Measurements from ENCODE around the gene CHCHD10. TPM values are rescaled to one million over a fixed set of nuclear protein-coding genes. Genes with fewer than 3 reads are reported as not detected.

Gene CHCHD10
- total and polyA plus RNA-seq, 9 donors: 2.7 to 40.5 (median 20.1) TPM

GRCh38 chr22:23764899-23765881 lies 2.6 kb downstream of the CHCHD10 start:
- TF ChIP-seq POLR2A (IDR thresholded peaks at IDR 0.05) (no peak), CTCF (IDR thresholded peaks at IDR 0.05) (no peak), EP300 (IDR thresholded peaks at IDR 0.05) (no peak)
- no peak overlapping the region for H3K27ac ChIP-seq
- H3K27me3 ChIP-seq: no peaks in the 10 kb centered on the region
- intact Hi-C loops (cut with DNase I): loop anchor here (5.0 kb wide), 2 partner anchors 53 to 82 kb away; no protein-coding TSS in a partner anchor
- no peaks in the 10 kb centered on the region for H3K9me3 ChIP-seq
- DNase-seq: no peak
- peaks cover 8% of the 10 kb centered on the region for H3K4me1 ChIP-seq (ENCODE audit: insufficient read depth)
- WGBS, 3 donors: 89 to 97% (median 91%) methylated on average over 9 of the region's 9 CpGs
- no peak overlapping the region for H3K4me3 ChIP-seq
- H3K36me3 ChIP-seq: no peaks in the 10 kb centered on the region

GRCh38 chr22:23763954-23764353 lies 3.8 kb downstream of the CHCHD10 start:
- TF ChIP-seq POLR2A (IDR thresholded peaks at IDR 0.05) (no peak), EP300 (IDR thresholded peaks at IDR 0.05) (no peak)
- WGBS, 3 donors: 54 to 59% (median 56%) methylated on average over 6 to 7 of the region's 7 CpGs
- H3K9me3 ChIP-seq: no peaks in the 10 kb centered on the region
- H3K27ac ChIP-seq: no peak overlapping the region
- DNase-seq: no peak
- H3K4me3 ChIP-seq: no peak overlapping the region
- no peaks in the 10 kb centered on the region for H3K27me3 ChIP-seq
- intact Hi-C loops (cut with DNase I): loop anchor here in 1 of 4 donors (5.0 kb wide), 1 partner anchor 52 kb away; no protein-coding TSS in a partner anchor
- peaks cover 8% of the 10 kb centered on the region for H3K4me1 ChIP-seq (ENCODE audit: insufficient read depth)
- no peaks in the 10 kb centered on the region for H3K36me3 ChIP-seq

GRCh38 chr22:23763579-23763945 lies 4.2 kb downstream of the CHCHD10 start:
- Histone ChIP-seq H3K4me3 (no peak overlapping the region), H3K27ac (no peak overlapping the region), H3K27me3 (no peaks in the 10 kb centered on the region), H3K9me3 (no peaks in the 10 kb centered on the region), H3K4me1 (ENCODE audit: insufficient read depth) (peaks cover 8% of the 10 kb centered on the region), H3K36me3 (no peaks in the 10 kb centered on the region)
- DNase-seq: no peak
- intact Hi-C loops (cut with DNase I): loop anchor here in 1 of 4 donors (5.0 kb wide), 1 partner anchor 51 kb away; no protein-coding TSS in a partner anchor
- WGBS, 3 donors: 7 to 26% (median 23%) methylated on average over 9 to 17 of the region's 17 CpGs
- TF ChIP-seq POLR2A (IDR thresholded peaks at IDR 0.05): no peak
- TF ChIP-seq CTCF (IDR thresholded peaks at IDR 0.05): no peak
- TF ChIP-seq EP300 (IDR thresholded peaks at IDR 0.05): no peak

- DNase-seq: no peak
- no peak within 1 kb of the TSS for H3K4me3 ChIP-seq
- peaks cover 6% of the 10 kb centered on the region for H3K4me1 ChIP-seq (ENCODE audit: insufficient read depth)
- TF ChIP-seq POLR2A (IDR thresholded peaks at IDR 0.05) (no peak), EP300 (IDR thresholded peaks at IDR 0.05) (no peak), CTCF (IDR thresholded peaks at IDR 0.05) (no peak)
- H3K27me3 ChIP-seq: no peaks in the 10 kb centered on the region
- no peaks in the 10 kb centered on the region for H3K9me3 ChIP-seq
- intact Hi-C loops (cut with DNase I): loop anchor here in 1 of 4 donors (5.0 kb wide), 1 partner anchor 51 kb away; no protein-coding TSS in a partner anchor
- H3K36me3 ChIP-seq: no peaks in the 10 kb centered on the region
- no peak within 1 kb of the TSS for H3K27ac ChIP-seq
- 40 to 47% (median 44%) methylated on average over 22 to 23 of the region's 23 CpGs for WGBS, 3 donors
Observed at GRCh38 chr22:23762842-23763578, 4.8 kb downstream of the CHCHD10 start, which contains the start of gene C22orf15. TSS of gene C22orf15 (plus strand) at chr22:23762990. CDS start at chr22:23763307, 317 bp downstream.
